HuH-7 (cell line): ENCODE results near the gene MED25.

Experiments used
- DNase-seq: peaks from one replicate; pipeline ENCODE4 v3.0.0; 2011; ENCODE audit warnings: low spot score

The MED25 gene

GRCh38 chr19:49844138-49845095, 26.3 kb downstream of the MED25 start:
- peak; percentile 38 for DNase-seq

GRCh38 chr19:49845414-49845813, 27.3 kb downstream of the MED25 start:
- no peak for DNase-seq

GRCh38 chr19:49846408-49846807, 28.3 kb downstream of the MED25 start:
- no peak for DNase-seq

GRCh38 chr19:49847731-49848696, 29.9 kb downstream of the MED25 start:
- DNase-seq, result no peak

- DNase-seq, result no peak
Measured at GRCh38 chr19:49848938-49849337, 30.8 kb downstream of the MED25 start.

GRCh38 chr19:49849433-49850220, 31.5 kb downstream of the MED25 start:
- no peak for DNase-seq

- DNase-seq, result no peak
Measured at GRCh38 chr19:49850221-49850486, 32.1 kb downstream of the MED25 start.

GRCh38 chr19:49850487-49851342, 32.6 kb downstream of the MED25 start, which contains the start of gene PTOV1:
PTOV1 (plus strand) TSS chr19:49851159.
- peak; percentile 97 for DNase-seq

- DNase-seq, result no peak
Measured at GRCh38 chr19:49851456-49852259, 33.6 kb downstream of the MED25 start.

- DNase-seq, result no peak
Measured at GRCh38 chr19:49852631-49853126, 34.6 kb downstream of the MED25 start.

- no peak for DNase-seq
Measured at GRCh38 chr19:49853852-49854377, 35.8 kb downstream of the MED25 start.

GRCh38 chr19:49854378-49855263, 36.5 kb downstream of the MED25 start:
- DNase-seq, result no peak

- DNase-seq, result no peak
Measured at GRCh38 chr19:49855277-49855675, 37.2 kb downstream of the MED25 start.

- DNase-seq, result no peak
Measured at GRCh38 chr19:49855676-49856573, 37.8 kb downstream of the MED25 start.

GRCh38 chr19:49856574-49857021, 38.5 kb downstream of the MED25 start:
- no peak for DNase-seq

- no peak for DNase-seq
Measured at GRCh38 chr19:49857061-49857837, 39.2 kb downstream of the MED25 start.

GRCh38 chr19:49857838-49858087, 39.7 kb downstream of the MED25 start:
- DNase-seq, result no peak
